GM19452 (cell line): ENCODE data around the gene DRAM1.
A peak's percentile ranks its signal among the peaks of the same experiment; 100 is the strongest.

Experiments used
- ATAC-seq: cut with Tn5 transposase; IDR thresholded peaks from one replicate; pipeline ENCODE4 v1.9.1; 2021; ENCODE audit not compliant: unreplicated experiment

Gene DRAM1

GRCh38 chr12:101876861-101877805 lies at the start of gene DRAM1:
Gene DRAM1, plus strand, starts transcription at chr12:101877580. Its CDS starts 210 bp downstream, at chr12:101877790.
- ATAC-seq, result peak; percentile 89

- no peak for ATAC-seq
Measured at GRCh38 chr12:101828463-101829196, 48.8 kb upstream of the DRAM1 start.

- ATAC-seq, result no peak
Measured at GRCh38 chr12:101829639-101830366, 47.6 kb upstream of the DRAM1 start.

- peak; percentile 89 for ATAC-seq
Measured at GRCh38 chr12:101830367-101831325, 46.7 kb upstream of the DRAM1 start, which contains the start of gene GNPTAB. Gene GNPTAB, minus strand, starts transcription at chr12:101830959. Its CDS starts 284 bp downstream, at chr12:101830675.

GRCh38 chr12:101832030-101832429 lies 45.4 kb upstream of the DRAM1 start:
- ATAC-seq, result no peak

- ATAC-seq, result peak; percentile 64
Measured at GRCh38 chr12:101838628-101839323, 38.6 kb upstream of the DRAM1 start.

GRCh38 chr12:101839324-101840283 lies 37.8 kb upstream of the DRAM1 start:
- peak; percentile 13 for ATAC-seq

- ATAC-seq, result no peak
Measured at GRCh38 chr12:101841069-101841468, 36.3 kb upstream of the DRAM1 start.

GRCh38 chr12:101845137-101845711 lies 32.2 kb upstream of the DRAM1 start:
- ATAC-seq, result no peak

GRCh38 chr12:101847325-101847724 lies 30.1 kb upstream of the DRAM1 start:
- no peak for ATAC-seq

GRCh38 chr12:101850199-101850598 lies 27.2 kb upstream of the DRAM1 start:
- no peak for ATAC-seq

- no peak for ATAC-seq
Measured at GRCh38 chr12:101852998-101853397, 24.4 kb upstream of the DRAM1 start.

- ATAC-seq, result peak; percentile 53
Measured at GRCh38 chr12:101854747-101855146, 22.6 kb upstream of the DRAM1 start.

GRCh38 chr12:101855364-101855884 lies 22.0 kb upstream of the DRAM1 start:
- no peak for ATAC-seq

GRCh38 chr12:101855976-101856375 lies 21.4 kb upstream of the DRAM1 start:
- no peak for ATAC-seq

GRCh38 chr12:101856614-101857013 lies 20.8 kb upstream of the DRAM1 start:
- peak; percentile 18 for ATAC-seq

- ATAC-seq, result peak; percentile 50
Measured at GRCh38 chr12:101857043-101857558, 20.3 kb upstream of the DRAM1 start.
